Activated CD4-positive, alpha-beta T cell treated with anti-CD3 and anti-CD28 coated beads, Interleukin-2, amount 50 U/mL, for 24 hours (primary cell): ENCODE measurements around the gene RBM26.
"Not testable (repeated sequence)": the region's sequence is repeated elsewhere in the genome, so short reads cannot be mapped to it uniquely, and the experiment has no call there.

Experiments used
- DNase-seq, 2 donors: peaks; one replicate each; pipeline ENCODE4 v3.0.0-alpha.2; 2020; ENCODE audit warnings: low read depth in 1 of 2, low spot score in 1 of 2

RBM26 gene

GRCh38 chr13:79281339-79281747 lies 124.7 kb downstream of the RBM26 start:
- no peak for DNase-seq

GRCh38 chr13:79279735-79280134 lies 126.3 kb downstream of the RBM26 start:
- DNase-seq: not testable (repeated sequence)

- no peak for DNase-seq
Observed at GRCh38 chr13:79273045-79273444, 133.0 kb downstream of the RBM26 start.

- DNase-seq: no peak
Observed at GRCh38 chr13:79271616-79272015, 134.4 kb downstream of the RBM26 start.

GRCh38 chr13:79270859-79271258 lies 135.2 kb downstream of the RBM26 start:
- DNase-seq: no peak
